ENCODE measurements around the gene FADS2. TPM values are rescaled to one million over a fixed set of nuclear protein-coding genes. Genes with fewer than 3 reads are reported as not detected.
A peak's percentile ranks its signal among the peaks of the same experiment; 100 is the strongest.

FADS2 gene
- total RNA-seq, 2 donors from 2014 or later: 23.3 to 70.4 TPM

GRCh38 chr11:61887839-61888494 is 59.9 kb downstream of the FADS2 start:
- Mint-ChIP-seq H3K9me3 (no peaks in the 10 kb centered on the region), H3K27me3 (ENCODE audit: low read depth) (peaks cover 6% of the 10 kb centered on the region), H3K27ac (no peak overlapping the region), H3K4me1 (ENCODE audit: low read depth) (no peaks in the 10 kb centered on the region), H3K36me3 (ENCODE audit: insufficient read depth in 2 of 2) (no peaks in the 10 kb centered on the region), H3K4me3 (no peak overlapping the region)
- DNase-seq (no peak), ATAC-seq (replicated peaks in 1 of 2) (no peak)

GRCh38 chr11:61888590-61888989 is 60.5 kb downstream of the FADS2 start:
- DNase-seq: no peak
- ATAC-seq (replicated peaks in 1 of 2): no peak
- Mint-ChIP-seq H3K36me3 (ENCODE audit: insufficient read depth in 2 of 2) (no peaks in the 10 kb centered on the region), H3K9me3 (no peaks in the 10 kb centered on the region), H3K27me3 (ENCODE audit: low read depth) (peaks cover 6% of the 10 kb centered on the region), H3K4me3 (no peak overlapping the region), H3K4me1 (ENCODE audit: low read depth) (no peaks in the 10 kb centered on the region), H3K27ac (no peak overlapping the region)

GRCh38 chr11:61889831-61890230 is 61.7 kb downstream of the FADS2 start:
- peak overlapping the region in 1 of 2 donors; percentile 31 for H3K4me3 Mint-ChIP-seq
- H3K4me1 Mint-ChIP-seq (ENCODE audit: low read depth): no peaks in the 10 kb centered on the region
- H3K27me3 Mint-ChIP-seq (ENCODE audit: low read depth): peaks cover 6% of the 10 kb centered on the region
- H3K27ac Mint-ChIP-seq: no peak overlapping the region
- H3K9me3 Mint-ChIP-seq: no peaks in the 10 kb centered on the region
- no peak for ATAC-seq (replicated peaks in 1 of 2)
- no peaks in the 10 kb centered on the region for H3K36me3 Mint-ChIP-seq (ENCODE audit: insufficient read depth in 2 of 2)
- no peak for DNase-seq

- DNase-seq (peak; percentile 44 to 52), ATAC-seq (replicated peaks in 1 of 2) (peak; percentile 42 to 55)
- H3K9me3 Mint-ChIP-seq: no peaks in the 10 kb centered on the region
- no peak overlapping the region for H3K27ac Mint-ChIP-seq
- H3K36me3 Mint-ChIP-seq (ENCODE audit: insufficient read depth in 2 of 2): no peaks in the 10 kb centered on the region
- H3K27me3 Mint-ChIP-seq (ENCODE audit: low read depth): peaks cover 6% of the 10 kb centered on the region
- peak overlapping the region; percentile 73 to 92 for H3K4me3 Mint-ChIP-seq
- H3K4me1 Mint-ChIP-seq (ENCODE audit: low read depth): no peaks in the 10 kb centered on the region
Measured at GRCh38 chr11:61890529-61891330, 62.6 kb downstream of the FADS2 start.

GRCh38 chr11:61891331-61892084 is 63.4 kb downstream of the FADS2 start, which contains the start of gene FADS3:
Gene FADS3 (minus strand): TSS chr11:61891545. CDS start chr11:61891381, 164 bp downstream.
- no peaks in the 10 kb centered on the region for H3K4me1 Mint-ChIP-seq (ENCODE audit: low read depth)
- H3K9me3 Mint-ChIP-seq: no peaks in the 10 kb centered on the region
- H3K27ac Mint-ChIP-seq: no peak within 1 kb of the TSS
- DNase-seq (peak; percentile 61 to 62), ATAC-seq (replicated peaks in 1 of 2) (peak; percentile 85 to 86)
- H3K36me3 Mint-ChIP-seq (ENCODE audit: insufficient read depth in 2 of 2): no peaks in the 10 kb centered on the region
- H3K4me3 Mint-ChIP-seq: peak within 1 kb of the TSS; percentile 73 to 92
- H3K27me3 Mint-ChIP-seq (ENCODE audit: low read depth): peaks cover 6% of the 10 kb centered on the region

- Mint-ChIP-seq H3K4me3 (peak overlapping the region; percentile 67 to 70), H3K27me3 (ENCODE audit: low read depth) (peaks cover 6% of the 10 kb centered on the region), H3K9me3 (no peaks in the 10 kb centered on the region), H3K36me3 (ENCODE audit: insufficient read depth in 2 of 2) (no peaks in the 10 kb centered on the region), H3K27ac (no peak overlapping the region), H3K4me1 (ENCODE audit: low read depth) (no peaks in the 10 kb centered on the region)
- ATAC-seq (replicated peaks in 1 of 2) (peak; percentile 37 to 59), DNase-seq (no peak)
Measured at GRCh38 chr11:61892085-61892370, 63.9 kb downstream of the FADS2 start.

GRCh38 chr11:61893981-61894380 is 65.9 kb downstream of the FADS2 start:
- Mint-ChIP-seq H3K4me1 (ENCODE audit: low read depth) (peaks cover 2% of the 10 kb centered on the region), H3K27me3 (ENCODE audit: low read depth) (peaks cover 6% of the 10 kb centered on the region), H3K36me3 (ENCODE audit: insufficient read depth in 2 of 2) (no peaks in the 10 kb centered on the region), H3K27ac (no peak overlapping the region), H3K9me3 (no peaks in the 10 kb centered on the region), H3K4me3 (no peak overlapping the region)
- DNase-seq (no peak), ATAC-seq (replicated peaks in 1 of 2) (no peak)

GRCh38 chr11:61895046-61895717 is 67.1 kb downstream of the FADS2 start:
- H3K27ac Mint-ChIP-seq: no peak overlapping the region
- ATAC-seq (replicated peaks in 1 of 2) (no peak), DNase-seq (no peak)
- no peak overlapping the region for H3K4me3 Mint-ChIP-seq
- no peaks in the 10 kb centered on the region for H3K9me3 Mint-ChIP-seq
- peaks cover 8% of the 10 kb centered on the region for H3K4me1 Mint-ChIP-seq (ENCODE audit: low read depth)
- no peaks in the 10 kb centered on the region for H3K36me3 Mint-ChIP-seq (ENCODE audit: insufficient read depth in 2 of 2)
- peaks cover 6% of the 10 kb centered on the region for H3K27me3 Mint-ChIP-seq (ENCODE audit: low read depth)

- Mint-ChIP-seq H3K4me3 (no peak overlapping the region), H3K36me3 (ENCODE audit: insufficient read depth in 2 of 2) (no peaks in the 10 kb centered on the region), H3K27me3 (ENCODE audit: low read depth) (peaks cover 6% of the 10 kb centered on the region), H3K27ac (no peak overlapping the region), H3K9me3 (no peaks in the 10 kb centered on the region), H3K4me1 (ENCODE audit: low read depth) (peaks cover 8% of the 10 kb centered on the region)
- no peak for ATAC-seq (replicated peaks in 1 of 2)
- no peak for DNase-seq
Measured at GRCh38 chr11:61895718-61896059, 67.6 kb downstream of the FADS2 start.

GRCh38 chr11:61896665-61897386 is 68.7 kb downstream of the FADS2 start:
- Mint-ChIP-seq H3K4me3 (no peak overlapping the region), H3K27ac (no peak overlapping the region), H3K27me3 (ENCODE audit: low read depth) (peaks cover 6% of the 10 kb centered on the region), H3K9me3 (no peaks in the 10 kb centered on the region), H3K36me3 (ENCODE audit: insufficient read depth in 2 of 2) (no peaks in the 10 kb centered on the region), H3K4me1 (ENCODE audit: low read depth) (peaks cover 8% of the 10 kb centered on the region)
- ATAC-seq (replicated peaks in 1 of 2): no peak
- DNase-seq: no peak

- H3K27me3 Mint-ChIP-seq (ENCODE audit: low read depth): peaks cover 2% of the 10 kb centered on the region
- ATAC-seq (replicated peaks in 1 of 2): peak; percentile 55 to 62
Measured at GRCh38 chr11:61897387-61898246, 69.5 kb downstream of the FADS2 start.

GRCh38 chr11:61898247-61898582 is 70.1 kb downstream of the FADS2 start:
- Mint-ChIP-seq H3K27ac (no peak overlapping the region), H3K36me3 (ENCODE audit: insufficient read depth in 2 of 2) (no peaks in the 10 kb centered on the region), H3K27me3 (ENCODE audit: low read depth) (no peaks in the 10 kb centered on the region), H3K9me3 (no peaks in the 10 kb centered on the region), H3K4me1 (ENCODE audit: low read depth) (peaks cover 8% of the 10 kb centered on the region), H3K4me3 (no peak overlapping the region)
- DNase-seq (no peak), ATAC-seq (replicated peaks in 1 of 2) (no peak)

More at GRCh38 chr11:61897387-61898246, 69.5 kb downstream of the FADS2 start:
- Mint-ChIP-seq H3K9me3 (no peaks in the 10 kb centered on the region), H3K4me1 (ENCODE audit: low read depth) (peaks cover 8% of the 10 kb centered on the region), H3K4me3 (no peak overlapping the region), H3K36me3 (ENCODE audit: insufficient read depth in 2 of 2) (no peaks in the 10 kb centered on the region), H3K27ac (no peak overlapping the region)
- peak; percentile 84 to 87 for DNase-seq

Measured in activated T-cell treated with anti-CD3 and anti-CD28 coated beads, Interleukin-2, amount 50 U/mL, for 72 hours (primary cell).